H1 (cell line): ENCODE measurements around the gene MTNR1A. TPM values are rescaled to one million over a fixed set of nuclear protein-coding genes. Genes with fewer than 3 reads are reported as not detected.

ENCODE experiments used
- CTCF ChIA-PET: fragments of 300-600 bp; sonication (Branson Sonifier 250); formaldehyde crosslinking; loops from one replicate; lab custom pipeline; 2021; ENCODE audit not compliant: partially characterized antibody; lab: Charles Lee
- POLR2A ChIA-PET: fragments of 300-600 bp; sonication (Branson Sonifier 250); formaldehyde crosslinking; loops from one replicate; lab custom pipeline; 2021; ENCODE audit warnings: inconsistent platforms; ENCODE audit not compliant: partially characterized antibody; lab: Charles Lee
- DNase-seq, 2 experiments: peaks; one replicate each; pipeline versions ENCODE4 v3.0.0 to v3.0.0-alpha.2; 2010 to 2022; ENCODE audit warnings: low spot score in 2 of 2, low read depth in 1 of 2, mixed read lengths in 1 of 2
- FAIRE-seq: peaks from 2 replicates; lab custom pipeline; 2011; peaks lifted over from hg19 to GRCh38; lab: Jason Lieb, UNC
- H2AFZ ChIP-seq: 2 replicates; pipeline ENCODE4 v1.8.1; 2012; ENCODE audit warnings: low read length, inconsistent platforms
- H2AK5ac ChIP-seq: 2 replicates; pipeline ENCODE4 v1.6.1; 2013; ENCODE audit warnings: low read depth, low read length
- H2BK120ac ChIP-seq: replicated peaks from 2 replicates; pipeline ENCODE3; 2013; ENCODE audit warnings: low read depth, low read length, inconsistent platforms
- H2BK12ac ChIP-seq: 2 replicates; pipeline ENCODE4 v1.6.1; 2013; ENCODE audit warnings: low read depth, low read length
- H2BK15ac ChIP-seq: 2 replicates; pipeline ENCODE4 v1.6.1; 2013; ENCODE audit warnings: low read length
- H2BK20ac ChIP-seq: 2 replicates; pipeline ENCODE4 v1.6.1; 2013; ENCODE audit warnings: low read length
- H2BK5ac ChIP-seq: 2 replicates; pipeline ENCODE4 v1.6.1; 2013; ENCODE audit warnings: low read depth, low read length
- H3K14ac ChIP-seq: 2 replicates; pipeline ENCODE4 v1.6.1; 2013; ENCODE audit warnings: inconsistent platforms; ENCODE audit not compliant: insufficient read length
- H3K18ac ChIP-seq: 2 replicates; pipeline ENCODE4 v1.6.1; 2013; ENCODE audit warnings: low read length; ENCODE audit errors: extremely low read depth
- H3K23ac ChIP-seq: 2 replicates; pipeline ENCODE4 v1.6.1; 2013; ENCODE audit warnings: inconsistent platforms; ENCODE audit not compliant: insufficient read length
- H3K23me2 ChIP-seq: 2 replicates; pipeline ENCODE4 v1.6.1; 2013; ENCODE audit warnings: low read depth, low read length
- H3K27ac ChIP-seq: 2 replicates; pipeline ENCODE4 v1.6.1; 2011; ENCODE audit warnings: low read depth, low read length, inconsistent platforms
- H3K27me3 ChIP-seq, 4 experiments: replicated peaks in 1 of 4; 1 replicate in 1 of 4; 2 replicates in 3 of 4; pipeline versions ENCODE4 v1.6.1 to v1.8.1; 2011 to 2013; ENCODE audit warnings: low read length in 3 of 4, mild to moderate bottlenecking in 3 of 4, inconsistent platforms in 2 of 4, mixed read lengths in 2 of 4, moderate library complexity in 1 of 4; ENCODE audit not compliant: control insufficient read depth in 3 of 4, insufficient read depth in 3 of 4; ENCODE audit errors: extremely low read depth in 1 of 4
- H3K36me3 ChIP-seq, 4 experiments: 2 replicates each; pipeline versions ENCODE4 v1.6.1 to v1.8.1; 2011 to 2013; ENCODE audit warnings: mild to moderate bottlenecking in 4 of 4, low read length in 3 of 4, moderate library complexity in 2 of 4, control low read depth in 1 of 4, inconsistent platforms in 1 of 4; ENCODE audit not compliant: insufficient read depth in 4 of 4, control insufficient read depth in 2 of 4
- H3K4ac ChIP-seq: replicated peaks from 2 replicates; pipeline ENCODE3; 2013; ENCODE audit warnings: low read length, low read depth, mixed read lengths, inconsistent platforms; ENCODE audit not compliant: insufficient read length
- H3K4me1 ChIP-seq, 4 experiments: replicated peaks in 1 of 4; 1 replicate in 1 of 4; 2 replicates in 3 of 4; pipeline versions ENCODE4 v1.6.1 to v1.8.1; 2011 to 2013; ENCODE audit warnings: low read length in 3 of 4, inconsistent platforms in 2 of 4, mixed read lengths in 1 of 4; ENCODE audit not compliant: insufficient read depth in 4 of 4, control insufficient read depth in 3 of 4
- H3K4me2 ChIP-seq, 2 experiments: 2 replicates each; pipeline versions ENCODE4 v1.6.1 to v1.8.1; 2011 to 2013; ENCODE audit warnings: low read depth in 2 of 2, low read length in 2 of 2, control low read depth in 1 of 2, inconsistent platforms in 1 of 2, mild to moderate bottlenecking in 1 of 2; ENCODE audit not compliant: insufficient read depth in 1 of 2
- H3K4me3 ChIP-seq, 4 experiments: fragments of 200-600, 300-600 bp in 1 of 4; sonication (generic), shearing (Covaris generic), sonication (Bioruptor Twin) in 1 of 4; 2 replicates each; pipeline versions ENCODE4 v1.5.1 to v1.8.1; 2011 to 2016; ENCODE audit warnings: low read length in 4 of 4, low read depth in 3 of 4, control low read depth in 2 of 4, inconsistent platforms in 2 of 4, mild to moderate bottlenecking in 2 of 4, mixed read lengths in 1 of 4, moderate library complexity in 1 of 4; ENCODE audit not compliant: insufficient read depth in 2 of 4; ENCODE audit errors: extremely low read depth in 1 of 4
- H3K56ac ChIP-seq: replicated peaks from 2 replicates; pipeline ENCODE3; 2013; ENCODE audit warnings: low read depth, mild to moderate bottlenecking, mixed read lengths, low read length, inconsistent platforms; ENCODE audit not compliant: insufficient read length
- H3K79me1 ChIP-seq: 2 replicates; pipeline ENCODE4 v1.6.1; 2013; ENCODE audit warnings: low read depth, low read length, control low read depth
- H3K79me2 ChIP-seq, 2 experiments: 2 replicates each; pipeline versions ENCODE4 v1.6.1 to v1.8.1; 2012 to 2013; ENCODE audit warnings: low read length in 2 of 2, mild to moderate bottlenecking in 2 of 2, inconsistent platforms in 1 of 2; ENCODE audit not compliant: insufficient read depth in 2 of 2, control insufficient read depth in 1 of 2
- H3K9ac ChIP-seq, 4 experiments: replicated peaks in 1 of 4; 1 replicate in 1 of 4; 2 replicates in 3 of 4; pipeline versions ENCODE4 v1.6.1 to v1.8.1; 2011 to 2013; ENCODE audit warnings: low read depth in 3 of 4, low read length in 3 of 4, control low read depth in 2 of 4, mild to moderate bottlenecking in 2 of 4, moderate library complexity in 2 of 4, inconsistent platforms in 1 of 4; ENCODE audit errors: extremely low read depth in 1 of 4
- H3K9me3 ChIP-seq, 2 experiments: 2 replicates each; pipeline versions ENCODE4 v1.6.1 to v1.8.1; 2012 to 2013; ENCODE audit warnings: mild to moderate bottlenecking in 2 of 2, moderate library complexity in 2 of 2, control low read depth in 1 of 2, inconsistent platforms in 1 of 2, low read depth in 1 of 2, low read length in 1 of 2, mixed read lengths in 1 of 2; ENCODE audit not compliant: insufficient read depth in 2 of 2
- H4K20me1 ChIP-seq, 2 experiments: replicated peaks in 1 of 2; 2 replicates each; pipeline versions ENCODE3 to v1.8.1; 2011 to 2013; ENCODE audit warnings: inconsistent platforms in 2 of 2, low read length in 2 of 2, mild to moderate bottlenecking in 1 of 2; ENCODE audit not compliant: insufficient read depth in 2 of 2, control insufficient read depth in 1 of 2
- H4K5ac ChIP-seq: 2 replicates; pipeline ENCODE4 v1.6.1; 2013; ENCODE audit warnings: low read length, low read depth, mixed read lengths, inconsistent platforms; ENCODE audit not compliant: insufficient read length
- H4K8ac ChIP-seq: 2 replicates; pipeline ENCODE4 v1.8.0; 2013; ENCODE audit warnings: mild to moderate bottlenecking, moderate library complexity, low read length, inconsistent platforms; ENCODE audit not compliant: insufficient read depth; ENCODE audit errors: extremely low read depth
- H4K91ac ChIP-seq: replicated peaks from 2 replicates; pipeline ENCODE3; 2013; ENCODE audit warnings: low read length, mixed read lengths, inconsistent platforms; ENCODE audit not compliant: insufficient read length
- CBX8 ChIP-seq: fragments of 300-800, 300-1000 bp; sonication (generic); IDR thresholded peaks from 2 replicates; pipeline ENCODE4 v1.7.1; 2016; ENCODE audit warnings: low read depth, low read length, borderline replicate concordance
- EZH2 ChIP-seq: fragments of 200-600 bp; sonication (generic); IDR thresholded peaks from 2 replicates; pipeline ENCODE4 v1.7.1; 2012; ENCODE audit warnings: low read depth, mild to moderate bottlenecking, moderate library complexity, low read length, inconsistent platforms; ENCODE audit not compliant: severe bottlenecking
- KDM1A ChIP-seq: fragments of 200-600, 300-600 bp; sonication (generic); IDR thresholded peaks from 2 replicates; pipeline ENCODE4 v1.7.1; 2016; ENCODE audit warnings: mild to moderate bottlenecking, low read length, borderline replicate concordance
- RAD21 ChIP-seq, 2 experiments: IDR thresholded peaks in 1 of 2; conservative IDR thresholded peaks in 1 of 2; 2 replicates each; pipeline ENCODE4 v1.6.1; 2011; ENCODE audit warnings: low read depth in 2 of 2, low read length in 2 of 2, improper control_type of control experiment in 1 of 2, inconsistent platforms in 1 of 2, mild to moderate bottlenecking in 1 of 2, moderate library complexity in 1 of 2
- SIN3A ChIP-seq, 2 experiments: IDR thresholded peaks in 1 of 2; conservative IDR thresholded peaks in 1 of 2; 2 replicates each; pipeline ENCODE4 v1.6.1; 2011 to 2012; ENCODE audit warnings: low read length in 2 of 2, improper control_type of control experiment in 1 of 2, low read depth in 1 of 2, mild to moderate bottlenecking in 1 of 2
- SIRT6 ChIP-seq: IDR thresholded peaks from one replicate; pipeline ENCODE4 v1.7.1; 2012; ENCODE audit warnings: low read length, inconsistent platforms
- WGBS, 2 experiments: shearing (Covaris generic) in 1 of 2; methylation state at CpG; one replicate each; pipeline versions ENCODE4 v1.1.6 to v1.1.7; 2013 to 2015; ENCODE audit warnings: low lambda C conversion rate in 2 of 2, mixed read lengths in 2 of 2, inconsistent platforms in 1 of 2, low coverage in 1 of 2, missing lambda C conversion rate in 1 of 2; ENCODE audit not compliant: insufficient replicate concordance in 2 of 2, insufficient coverage in 1 of 2, insufficient read length in 1 of 2; ENCODE audit errors: extremely low coverage in 1 of 2, missing lambda C conversion rate in 1 of 2; 5-methylcytosine and 5-hydroxymethylcytosine counted together
- polyA plus RNA-seq, 7 experiments: library from polyadenylated mRNA; depleted of rRNA in 3 of 7; stranded (reverse) in 5 of 7; unstranded in 2 of 7; fragments of >200 nt in 5 of 7; fragments of 200-250 nt in 2 of 7; gene quantifications; 1 replicate in 5 of 7; 2 replicates in 1 of 7; 4 replicates in 1 of 7; pipeline versions ENCODE4 v1.2.1 to v1.2.3, GENCODE V29; 2011 to 2013; ENCODE audit warnings: missing spikeins in 2 of 7, mixed read lengths in 2 of 7
- total RNA-seq: library from RNA; stranded (reverse); fragmentation: NEBNext Ultra II Directional; extraction: Animal tissue kit (Norgen Biotek cat#: 25700); gene quantifications from 2 replicates; pipeline ENCODE4 v1.2.1, GENCODE V29; 2021

Gene MTNR1A
- total and polyA plus RNA-seq, 2 of the 8 experiments (the other 6 are each of a cell fraction or from before 2014, with no cell fraction given): 0.45 to 1.0 TPM

GRCh38 chr4:186557061-186557460 is 1.7 kb upstream of the MTNR1A start:
- ChIA-PET POLR2A (interaction anchor here (1.4 kb wide), 1 partner anchor 163 kb away, joined by 3 read pairs; no protein-coding TSS in a partner anchor), CTCF (interaction anchor here (0.6 to 4.0 kb wide), 6 partner anchors 18 to 260 kb away, joined by 3 to 26 read pairs (median 3); no protein-coding TSS in a partner anchor)
- Histone ChIP-seq H3K79me1 (no peaks in the 10 kb centered on the region), H3K23ac (no peak overlapping the region), H3K4me1 (peaks cover 0 to 5% (median 0%) of the 10 kb centered on the region in 4 experiments; a peak in 2 of 7 replicates), H2AK5ac (no peak overlapping the region), H3K79me2 (no peaks in the 10 kb centered on the region), H3K9ac (no peak overlapping the region), H4K5ac (no peak overlapping the region), H3K23me2 (peaks cover 4% of the 10 kb centered on the region; the same call in 1 of the 2 replicates), H3K9me3 (no peaks in the 10 kb centered on the region), H3K4me3 (no peak overlapping the region), H2BK12ac (no peak overlapping the region), H4K20me1 (no peaks in the 10 kb centered on the region), H3K27me3 (peaks cover 0 to 10% (median 6%) of the 10 kb centered on the region in 4 experiments; a peak in 6 of 7 replicates), H2AFZ (no peak overlapping the region), H3K27ac (no peak overlapping the region), H3K56ac (no peak overlapping the region), H2BK20ac (no peak overlapping the region), H3K4me2 (no peak overlapping the region), H4K8ac (no peak overlapping the region), H3K18ac (no peak overlapping the region), H3K14ac (no peak overlapping the region), H4K91ac (no peak overlapping the region), H2BK120ac (no peak overlapping the region), H3K4ac (no peak overlapping the region), H2BK15ac (no peak overlapping the region), H2BK5ac (no peak overlapping the region), H3K36me3 (no peaks in the 10 kb centered on the region)
- WGBS, 2 experiments: 82% methylated on average over 7 of the region's 7 CpGs; no CpG with 5 or more reads in 1 of the 2 experiments
- TF ChIP-seq SIN3A (conservative IDR thresholded peaks at IDR 0.05 in 1 of 2, IDR thresholded peaks at IDR 0.05 in 1 of 2; ENCODE audit: low read depth in 1 of 2, low read length in 2 of 2) (no peak), EZH2 (no peak), CBX8 (no peak), KDM1A (no peak), SIRT6 (no peak), RAD21 (IDR thresholded peaks at IDR 0.05 in 1 of 2, conservative IDR thresholded peaks at IDR 0.05 in 1 of 2; ENCODE audit: low read depth in 2 of 2, low read length in 2 of 2) (no peak)
- no peak for FAIRE-seq
- no peak for DNase-seq
